ENCODE data around the gene PSD. TPM values are rescaled to one million over a fixed set of nuclear protein-coding genes. Genes with fewer than 3 reads are reported as not detected.

PSD gene
- total and polyA plus RNA-seq, 2 donors (not counting 1 experiment from before 2014, with no cell fraction given) = 0.07 to 5.3 TPM

DNA sequence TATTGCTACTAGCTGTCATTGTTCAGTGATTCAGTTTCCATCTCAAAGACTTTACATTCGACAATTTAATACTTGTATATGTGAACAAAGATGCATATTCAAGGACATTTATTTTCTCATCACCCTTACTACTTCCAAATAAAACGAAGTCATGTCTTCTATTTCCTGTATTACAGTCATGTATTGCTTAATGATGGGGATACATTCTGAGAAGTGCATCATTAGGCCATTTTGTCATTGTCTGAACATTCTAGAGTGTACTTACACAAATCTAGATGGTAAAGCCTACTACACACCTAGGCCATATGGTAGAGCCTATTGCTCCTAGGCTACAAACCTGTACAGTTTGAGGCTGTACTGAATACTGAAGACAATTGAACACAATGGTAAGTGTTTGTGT is 26.3 kb upstream of the PSD start:
- Histone ChIP-seq H3K27ac (ENCODE audit: insufficient read depth, low read length) (no peak overlapping the region), H3K4me1 (ENCODE audit: control insufficient read depth, extremely low read depth, insufficient read depth, low read length) (no peaks in the 10 kb centered on the region), H3K79me2 (ENCODE audit: control insufficient read depth, insufficient read depth, low read length) (no peaks in the 10 kb centered on the region), H3K4me3 (replicated peaks in 1 of 4; ENCODE audit: control extremely low read depth in 1 of 4, insufficient read depth in 1 of 4, low read depth in 3 of 4, low read length in 4 of 4) (no peak overlapping the region), H3K27me3 (ENCODE audit: control insufficient read depth, insufficient read depth, low read length) (peaks cover 2% of the 10 kb centered on the region), H3K9ac (ENCODE audit: insufficient read depth, low read length) (no peak overlapping the region), H4K20me1 (ENCODE audit: control insufficient read depth, extremely low read depth, insufficient read depth, low read length) (no peaks in the 10 kb centered on the region), H3K36me3 (ENCODE audit: control insufficient read depth, insufficient read depth, low read length) (no peaks in the 10 kb centered on the region), H3K4me2 (ENCODE audit: extremely low read depth, insufficient read depth, low read length) (no peak overlapping the region), H2AFZ (ENCODE audit: low read length) (no peak overlapping the region), H3K9me3 (ENCODE audit: control insufficient read depth, insufficient read depth, low read depth, low read length) (no peaks in the 10 kb centered on the region)
- no peak for DNase-seq (ENCODE audit: low read depth in 2 of 2)
- TF ChIP-seq EZH2 (IDR thresholded peaks at IDR 0.05; ENCODE audit: low read length, missing control alignments) = no peak
- TF ChIP-seq, protein P1, sequence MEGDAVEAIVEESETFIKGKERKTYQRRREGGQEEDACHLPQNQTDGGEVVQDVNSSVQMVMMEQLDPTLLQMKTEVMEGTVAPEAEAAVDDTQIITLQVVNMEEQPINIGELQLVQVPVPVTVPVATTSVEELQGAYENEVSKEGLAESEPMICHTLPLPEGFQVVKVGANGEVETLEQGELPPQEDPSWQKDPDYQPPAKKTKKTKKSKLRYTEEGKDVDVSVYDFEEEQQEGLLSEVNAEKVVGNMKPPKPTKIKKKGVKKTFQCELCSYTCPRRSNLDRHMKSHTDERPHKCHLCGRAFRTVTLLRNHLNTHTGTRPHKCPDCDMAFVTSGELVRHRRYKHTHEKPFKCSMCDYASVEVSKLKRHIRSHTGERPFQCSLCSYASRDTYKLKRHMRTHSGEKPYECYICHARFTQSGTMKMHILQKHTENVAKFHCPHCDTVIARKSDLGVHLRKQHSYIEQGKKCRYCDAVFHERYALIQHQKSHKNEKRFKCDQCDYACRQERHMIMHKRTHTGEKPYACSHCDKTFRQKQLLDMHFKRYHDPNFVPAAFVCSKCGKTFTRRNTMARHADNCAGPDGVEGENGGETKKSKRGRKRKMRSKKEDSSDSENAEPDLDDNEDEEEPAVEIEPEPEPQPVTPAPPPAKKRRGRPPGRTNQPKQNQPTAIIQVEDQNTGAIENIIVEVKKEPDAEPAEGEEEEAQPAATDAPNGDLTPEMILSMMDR (conservative IDR thresholded peaks at IDR 0.05 in 1 of 2, IDR thresholded peaks at IDR 0.05 in 1 of 2; ENCODE audit: low read depth in 1 of 2, low read length in 2 of 2) = no peak

DNA sequence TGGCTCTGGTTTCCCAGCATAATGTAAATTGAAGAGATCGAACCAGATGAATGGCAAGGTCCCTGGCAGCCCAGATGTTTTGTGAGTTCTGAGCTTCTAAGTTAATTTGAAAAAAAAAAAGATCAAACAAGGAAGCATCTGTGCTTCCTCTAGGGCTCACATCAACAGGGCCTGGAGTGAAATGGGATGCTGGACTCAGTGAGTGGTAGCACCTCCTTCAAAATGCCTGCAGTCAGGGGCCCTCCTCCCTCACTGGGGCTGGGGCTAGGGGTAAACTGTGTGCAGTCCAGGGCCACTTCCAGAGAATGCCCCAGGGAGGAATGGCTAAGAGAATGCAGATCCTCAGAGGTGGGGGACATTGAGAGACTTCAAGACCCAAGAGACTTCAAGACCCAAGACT is 19.8 kb upstream of the PSD start:
- Histone ChIP-seq H3K4me3 (replicated peaks in 1 of 4; ENCODE audit: control extremely low read depth in 1 of 4, insufficient read depth in 1 of 4, low read depth in 3 of 4, low read length in 4 of 4) (no peak overlapping the region), H3K36me3 (ENCODE audit: control insufficient read depth, insufficient read depth, low read length) (no peaks in the 10 kb centered on the region), H3K79me2 (ENCODE audit: control insufficient read depth, insufficient read depth, low read length) (no peaks in the 10 kb centered on the region), H3K4me1 (ENCODE audit: control insufficient read depth, extremely low read depth, insufficient read depth, low read length) (peaks cover 8% of the 10 kb centered on the region), H3K9me3 (ENCODE audit: control insufficient read depth, insufficient read depth, low read depth, low read length) (no peaks in the 10 kb centered on the region), H3K4me2 (ENCODE audit: extremely low read depth, insufficient read depth, low read length) (no peak overlapping the region), H3K27ac (ENCODE audit: insufficient read depth, low read length) (no peak overlapping the region), H4K20me1 (ENCODE audit: control insufficient read depth, extremely low read depth, insufficient read depth, low read length) (no peaks in the 10 kb centered on the region), H3K9ac (ENCODE audit: insufficient read depth, low read length) (no peak overlapping the region), H3K27me3 (ENCODE audit: control insufficient read depth, insufficient read depth, low read length) (peaks cover 2% of the 10 kb centered on the region), H2AFZ (ENCODE audit: low read length) (no peak overlapping the region)
- DNase-seq (ENCODE audit: low read depth in 2 of 2) = no peak
- TF ChIP-seq EZH2 (IDR thresholded peaks at IDR 0.05; ENCODE audit: low read length, missing control alignments) = no peak
- TF ChIP-seq, protein P1 (conservative IDR thresholded peaks at IDR 0.05 in 1 of 2, IDR thresholded peaks at IDR 0.05 in 1 of 2; ENCODE audit: low read depth in 1 of 2, low read length in 2 of 2) = no peak

GRCh38 chr10:102437515-102437914 is 18.9 kb upstream of the PSD start:
- peaks cover 8% of the 10 kb centered on the region for H3K4me1 ChIP-seq (ENCODE audit: control insufficient read depth, extremely low read depth, insufficient read depth, low read length)
- no peaks in the 10 kb centered on the region for H3K9me3 ChIP-seq (ENCODE audit: control insufficient read depth, insufficient read depth, low read depth, low read length)
- no peaks in the 10 kb centered on the region for H4K20me1 ChIP-seq (ENCODE audit: control insufficient read depth, extremely low read depth, insufficient read depth, low read length)
- no peak overlapping the region for H3K9ac ChIP-seq (ENCODE audit: insufficient read depth, low read length)
- no peaks in the 10 kb centered on the region for H3K36me3 ChIP-seq (ENCODE audit: control insufficient read depth, insufficient read depth, low read length)
- H3K4me2 ChIP-seq (ENCODE audit: extremely low read depth, insufficient read depth, low read length) = no peak overlapping the region
- no peak for DNase-seq (ENCODE audit: low read depth in 2 of 2)
- H3K79me2 ChIP-seq (ENCODE audit: control insufficient read depth, insufficient read depth, low read length) = no peaks in the 10 kb centered on the region
- no peak overlapping the region for H2AFZ ChIP-seq (ENCODE audit: low read length)
- no peak overlapping the region for H3K4me3 ChIP-seq (replicated peaks in 1 of 4; ENCODE audit: control extremely low read depth in 1 of 4, insufficient read depth in 1 of 4, low read depth in 3 of 4, low read length in 4 of 4)
- H3K27ac ChIP-seq (ENCODE audit: insufficient read depth, low read length) = no peak overlapping the region
- H3K27me3 ChIP-seq (ENCODE audit: control insufficient read depth, insufficient read depth, low read length) = peaks cover 2% of the 10 kb centered on the region
- no peak for TF ChIP-seq EZH2 (IDR thresholded peaks at IDR 0.05; ENCODE audit: low read length, missing control alignments)
- TF ChIP-seq, protein P1 (conservative IDR thresholded peaks at IDR 0.05 in 1 of 2, IDR thresholded peaks at IDR 0.05 in 1 of 2; ENCODE audit: low read depth in 1 of 2, low read length in 2 of 2) = no peak
